HL-60/S4 treated with phorbol 12-myristate 13-acetate at 8.2 ng/mL for 4 days and 3 days (cell line): ENCODE results near the gene ATP6V0A1.

Source experiments
- in situ Hi-C: fragments of 300-500 bp; cut with MboI; formaldehyde crosslinking; loops from 2 replicates; pipeline ENCODE4 v1.15.0; 2022; ENCODE audit warnings: low sequenced_read_pairs

ATP6V0A1 gene

DNA sequence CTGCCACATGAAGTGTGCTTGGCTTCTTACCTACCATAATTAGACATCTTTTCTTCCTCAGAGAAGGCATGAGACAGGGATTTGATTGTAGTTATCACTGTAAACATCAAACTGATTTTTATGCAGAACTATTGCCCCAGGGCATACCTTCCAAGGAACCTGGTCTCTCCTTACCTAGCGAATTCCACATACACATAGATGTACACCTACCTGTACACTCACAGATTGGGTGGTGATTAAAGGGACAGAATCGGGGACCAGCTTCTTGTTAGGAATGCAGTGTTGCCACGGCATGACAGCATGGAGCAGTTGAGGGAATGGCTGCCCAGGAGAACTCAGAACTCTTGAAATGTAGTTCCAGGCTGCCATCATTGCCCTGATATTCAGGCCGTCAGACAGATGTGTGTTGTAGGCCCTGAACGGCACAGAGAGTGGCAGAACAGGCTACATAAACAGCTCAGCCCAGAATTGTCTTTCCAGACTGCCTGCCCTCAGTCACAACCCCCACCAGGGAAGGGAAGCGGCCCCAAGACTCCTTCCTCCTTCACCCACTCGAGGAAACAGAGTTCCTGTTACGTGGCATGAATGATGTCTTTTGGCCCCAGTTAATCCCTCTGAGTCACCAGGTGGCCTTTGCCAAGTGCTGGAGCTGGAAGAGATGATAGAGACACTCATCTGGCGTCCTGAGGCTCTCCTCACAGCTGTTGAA lies 59.5 kb downstream of the ATP6V0A1 start:
- in situ Hi-C loops, result no loop called here

DNA sequence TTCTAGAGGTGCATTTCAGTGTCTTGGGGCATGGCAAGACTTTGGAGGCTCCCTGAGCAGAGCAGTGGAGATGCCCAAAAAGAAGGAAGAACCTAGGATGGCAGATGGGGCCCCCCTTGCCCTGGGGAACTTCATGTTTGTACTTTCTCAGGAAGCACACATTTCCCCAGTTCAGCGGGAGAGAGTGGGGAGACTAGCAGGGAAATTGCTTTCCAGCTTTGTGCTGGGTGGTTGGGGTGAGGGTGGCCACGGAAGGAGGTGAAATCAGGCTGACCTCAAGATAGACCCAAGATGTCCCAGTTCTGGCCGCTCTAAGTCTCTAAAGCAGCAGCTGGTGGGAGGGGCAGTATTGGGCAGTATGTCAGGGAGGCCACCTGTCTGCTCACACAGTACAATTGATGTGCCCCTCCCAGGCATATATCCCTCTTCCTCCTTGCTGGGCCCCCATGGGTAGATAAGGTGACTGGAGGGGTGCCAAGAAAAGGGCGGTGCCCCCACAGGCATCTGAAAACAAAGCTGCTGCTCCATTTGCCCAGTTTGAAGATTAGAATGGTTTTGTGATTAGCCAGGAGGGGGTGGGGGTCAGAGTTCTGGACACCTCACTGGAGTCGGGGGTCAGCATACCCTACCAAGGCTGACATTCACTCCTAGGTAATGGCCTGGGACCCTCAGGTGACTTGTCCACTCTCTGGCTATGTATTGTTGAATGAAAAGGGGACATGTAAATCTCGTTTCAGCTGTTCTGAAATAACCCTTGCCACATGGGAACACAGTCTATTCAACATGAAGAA lies 60.3 kb downstream of the ATP6V0A1 start:
- in situ Hi-C loops, result no loop called here

DNA sequence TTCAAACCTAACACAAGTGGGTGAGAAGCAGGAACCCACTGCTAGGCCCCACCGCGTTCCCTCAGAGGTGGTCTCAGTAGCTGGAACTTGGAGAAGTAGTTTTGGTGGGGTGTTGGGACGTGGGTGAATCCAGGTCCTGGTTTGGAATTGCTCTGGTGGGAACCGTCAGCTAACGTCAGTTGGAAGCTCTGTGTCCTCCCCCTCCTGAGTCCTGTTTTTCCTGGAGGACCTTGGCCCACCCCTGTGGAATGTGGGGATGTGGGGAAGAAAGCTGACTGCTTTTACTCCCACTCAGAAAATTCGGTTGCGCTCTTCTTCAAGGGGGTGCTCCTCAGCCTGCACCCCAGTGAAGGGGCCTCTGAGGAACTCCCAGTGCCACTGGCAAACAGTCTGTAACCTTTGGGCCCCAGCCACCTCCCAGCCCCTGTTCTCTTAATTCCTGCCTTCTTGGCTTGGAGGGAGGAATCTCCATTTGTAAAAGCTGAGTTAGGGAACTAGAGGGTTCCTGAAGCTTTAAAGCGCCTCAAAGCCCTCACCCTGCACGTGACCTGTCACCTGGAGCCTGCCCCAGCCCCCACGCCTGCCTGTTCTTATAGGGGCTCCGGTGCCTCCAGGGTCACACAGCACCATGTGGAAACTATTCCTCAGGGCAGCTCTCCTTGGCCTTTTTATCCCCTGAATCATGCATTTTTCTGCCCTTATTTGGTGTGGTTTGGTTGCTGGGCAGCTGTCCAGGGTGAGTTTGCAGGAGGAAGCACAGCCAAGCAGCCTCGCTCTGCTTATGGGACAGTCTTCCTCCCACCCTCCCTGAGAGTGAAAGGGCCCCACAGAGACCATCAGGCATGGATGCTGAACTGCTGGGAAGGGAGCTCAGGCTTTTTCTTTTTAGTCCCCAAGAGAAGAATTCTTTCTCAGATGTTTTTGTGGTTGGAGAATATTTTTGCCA lies 61.1 kb downstream of the ATP6V0A1 start:
- in situ Hi-C loops, result no loop called here

DNA sequence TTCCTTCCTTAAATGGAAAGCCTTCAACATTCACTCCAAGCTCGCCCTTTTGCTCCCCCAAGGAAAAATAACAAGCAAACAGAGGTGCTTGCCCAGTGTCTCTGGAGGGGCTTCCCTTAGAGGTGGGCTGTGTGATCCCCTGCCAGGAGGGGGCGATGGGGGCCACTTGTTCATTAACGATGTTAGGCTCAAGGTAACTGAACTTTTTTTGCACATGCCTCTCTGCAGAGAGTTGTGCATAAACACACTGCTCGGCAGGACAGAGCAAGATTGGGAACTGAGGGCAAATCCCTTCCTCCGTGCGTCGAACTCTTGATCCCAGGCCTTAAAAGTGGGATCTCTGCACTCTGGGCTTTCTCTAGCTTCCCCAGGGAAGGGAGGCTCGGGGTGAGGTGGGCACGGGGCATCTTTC lies 61.9 kb downstream of the ATP6V0A1 start:
- in situ Hi-C loops, result no loop called here

DNA sequence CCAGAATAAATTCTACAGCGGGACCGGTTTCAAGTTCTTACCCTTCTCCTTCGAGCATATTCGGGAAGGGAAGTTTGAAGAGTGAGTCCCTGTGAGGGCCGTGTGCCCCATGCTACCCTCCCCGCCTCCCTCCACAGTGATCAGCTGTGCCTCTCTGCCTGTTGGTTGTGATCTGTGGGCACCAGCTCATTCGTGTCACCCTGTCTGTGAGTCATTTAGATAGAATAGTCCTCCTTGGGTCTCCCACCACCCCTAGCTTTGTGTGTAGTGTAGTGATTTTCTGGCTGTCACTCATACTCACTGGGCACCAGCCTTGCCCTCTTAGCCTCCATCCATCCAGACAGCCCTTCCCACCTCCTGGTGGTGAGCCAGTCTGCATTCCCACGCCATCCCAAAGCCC lies 62.4 kb downstream of the ATP6V0A1 start:
- in situ Hi-C loops, result no loop called here

DNA sequence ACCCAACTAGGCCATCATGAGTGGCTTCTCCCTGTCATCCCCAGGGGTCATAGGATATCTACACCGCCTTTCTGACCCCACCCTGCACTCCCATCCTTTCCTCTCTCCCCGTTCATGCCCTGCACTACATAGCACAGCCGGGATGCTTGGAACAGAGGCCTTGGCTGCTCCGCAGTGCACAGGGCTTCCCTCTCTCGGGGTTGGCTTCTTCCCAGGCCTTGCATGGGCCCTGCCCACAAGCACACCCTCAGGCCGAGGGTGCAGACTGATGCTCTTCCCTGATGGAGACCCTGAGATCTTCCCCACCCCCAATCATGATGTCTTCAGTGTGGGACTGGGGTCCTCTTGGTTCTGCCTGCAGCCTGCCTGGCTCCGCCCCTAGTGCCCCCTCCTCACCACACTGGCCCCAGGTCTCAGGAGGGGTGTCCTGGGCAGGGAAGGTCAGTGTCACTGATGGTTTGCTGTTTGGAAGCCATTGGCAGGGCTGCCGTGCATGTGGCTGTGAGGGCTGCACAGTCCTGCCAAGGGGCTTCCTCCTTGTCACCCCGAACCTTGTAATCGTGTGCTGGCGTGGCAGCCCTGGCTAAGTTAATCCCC lies 63.1 kb downstream of the ATP6V0A1 start:
- in situ Hi-C loops, result no loop called here

DNA sequence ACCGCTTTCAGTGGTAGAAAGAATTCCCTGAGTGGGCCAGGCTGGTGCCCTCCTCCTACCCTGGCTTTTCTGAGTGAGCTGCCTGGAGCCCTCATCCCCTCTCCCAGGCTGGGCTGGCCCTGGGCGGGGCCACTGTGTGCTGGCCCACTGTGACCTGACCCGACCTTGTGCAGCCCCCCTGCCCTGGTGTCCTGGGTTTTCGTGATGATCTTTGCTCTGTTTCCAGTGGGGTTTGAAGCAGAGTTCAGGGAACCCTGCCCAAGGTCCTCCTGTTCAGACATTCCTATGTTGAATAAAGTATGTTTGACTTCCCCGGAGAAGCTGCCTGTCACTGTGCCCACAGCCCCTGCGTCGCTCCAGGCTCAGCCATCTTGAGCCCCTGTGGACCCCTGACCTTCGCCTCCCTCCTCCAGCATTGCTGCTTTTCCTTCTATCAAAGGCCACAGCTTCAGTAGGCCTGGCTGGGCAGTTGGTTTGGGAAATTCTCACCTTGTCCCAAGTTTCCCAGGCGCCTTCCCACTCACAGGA lies 63.6 kb downstream of the ATP6V0A1 start:
- in situ Hi-C loops, result no loop called here

DNA sequence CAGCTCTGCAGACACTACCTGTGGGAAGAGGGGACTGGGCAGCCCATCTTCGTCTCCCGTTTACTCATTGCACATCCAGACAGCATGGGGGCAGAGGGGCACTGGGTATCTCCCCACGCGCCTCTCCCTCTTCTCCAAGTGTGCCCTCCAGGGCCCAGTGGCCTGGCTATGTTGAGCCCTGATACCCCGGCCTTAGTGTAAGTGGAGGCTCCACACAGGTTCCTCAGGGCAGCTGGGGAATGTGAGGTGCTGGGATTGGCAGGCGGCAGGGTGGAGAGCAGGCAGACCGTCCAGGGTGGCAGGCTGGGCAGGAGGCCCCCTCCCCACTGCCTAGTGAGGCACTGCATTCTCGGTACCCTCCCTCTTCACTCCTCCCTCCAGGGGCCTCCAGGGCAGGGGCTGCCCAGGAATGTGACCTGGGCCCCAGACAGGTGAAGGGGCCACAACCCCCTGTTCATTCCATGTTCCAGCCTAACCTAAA lies 64.2 kb downstream of the ATP6V0A1 start:
- in situ Hi-C loops, result no loop called here

DNA sequence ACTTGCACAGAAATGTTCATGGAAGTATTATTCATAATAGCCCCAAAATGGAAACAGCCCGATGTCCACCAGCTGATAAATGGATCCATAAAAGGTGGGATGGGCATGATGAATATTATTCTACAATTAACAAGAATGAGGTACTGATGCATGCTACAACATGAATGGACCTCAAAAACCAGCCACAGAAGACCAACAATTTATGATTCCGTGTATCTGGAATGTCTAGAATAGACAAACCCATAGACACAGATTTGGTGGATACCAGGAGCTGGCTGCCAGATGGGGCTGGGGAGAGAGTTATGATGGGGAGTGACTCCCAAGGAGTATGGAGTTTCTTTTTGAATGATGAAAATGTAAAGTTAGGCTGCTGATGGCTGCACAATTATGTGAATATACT lies 66.5 kb downstream of the ATP6V0A1 start:
- in situ Hi-C loops, result no loop called here

DNA sequence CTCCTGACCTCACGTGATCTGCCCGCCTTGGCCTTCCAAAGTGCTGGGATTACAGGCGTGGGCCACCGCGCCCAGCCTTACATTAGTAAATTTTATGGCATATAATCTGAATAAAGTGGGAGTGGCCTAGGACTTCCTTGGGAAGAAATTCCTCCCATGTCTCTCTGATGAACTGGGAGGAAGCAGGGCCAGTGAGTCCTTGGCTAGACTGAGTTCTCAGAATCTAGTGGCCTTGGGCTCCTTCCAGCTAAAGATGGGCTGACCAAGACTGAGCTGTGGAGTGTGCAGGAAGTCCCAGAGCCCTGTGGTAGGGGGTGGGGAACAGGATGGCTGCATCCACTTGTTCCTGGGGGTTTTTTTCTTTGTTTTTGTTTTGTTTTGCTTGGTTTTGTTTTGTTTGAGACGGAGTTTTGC lies 67.4 kb downstream of the ATP6V0A1 start:
- in situ Hi-C loops, result no loop called here

DNA sequence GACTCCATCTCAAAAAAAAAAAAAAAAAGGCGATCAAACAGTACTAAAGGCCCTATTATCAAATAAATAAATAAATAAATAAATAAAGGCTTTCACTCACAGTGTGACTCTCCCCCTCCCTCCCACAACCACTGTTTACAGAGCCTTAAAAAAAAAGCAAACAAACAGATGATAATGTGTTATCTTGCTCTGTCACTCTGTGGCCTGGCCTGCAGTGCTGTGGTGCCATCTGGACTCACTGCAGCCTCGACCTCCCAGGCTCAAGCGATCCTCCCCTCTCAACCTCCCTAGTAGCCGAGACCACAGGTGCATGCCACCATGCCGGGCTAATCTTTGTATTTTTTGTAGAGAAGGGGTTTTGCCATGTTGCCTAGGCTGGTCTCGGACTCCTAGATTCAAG lies 69.3 kb downstream of the ATP6V0A1 start:
- in situ Hi-C loops, result no loop called here

DNA sequence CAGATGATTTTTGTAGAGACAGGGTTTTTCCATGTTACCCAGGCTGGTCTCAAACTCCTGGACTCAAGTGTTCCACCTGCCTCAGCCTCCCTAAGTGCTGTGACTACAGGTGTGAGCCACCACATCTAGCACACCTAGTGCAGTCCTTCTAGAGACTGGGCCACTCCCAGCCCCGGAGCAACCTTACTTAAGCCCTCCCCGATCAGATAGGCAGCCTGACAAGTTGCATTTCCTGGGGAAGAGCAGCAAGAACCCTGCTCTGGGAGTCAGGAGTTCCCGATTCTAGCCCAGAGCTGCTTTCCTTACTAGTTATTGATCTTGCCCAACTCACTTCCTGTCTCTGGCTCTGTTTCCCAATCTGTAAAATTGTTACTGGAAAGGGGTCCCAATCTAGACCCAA lies 70.4 kb downstream of the ATP6V0A1 start:
- in situ Hi-C loops, result no loop called here

DNA sequence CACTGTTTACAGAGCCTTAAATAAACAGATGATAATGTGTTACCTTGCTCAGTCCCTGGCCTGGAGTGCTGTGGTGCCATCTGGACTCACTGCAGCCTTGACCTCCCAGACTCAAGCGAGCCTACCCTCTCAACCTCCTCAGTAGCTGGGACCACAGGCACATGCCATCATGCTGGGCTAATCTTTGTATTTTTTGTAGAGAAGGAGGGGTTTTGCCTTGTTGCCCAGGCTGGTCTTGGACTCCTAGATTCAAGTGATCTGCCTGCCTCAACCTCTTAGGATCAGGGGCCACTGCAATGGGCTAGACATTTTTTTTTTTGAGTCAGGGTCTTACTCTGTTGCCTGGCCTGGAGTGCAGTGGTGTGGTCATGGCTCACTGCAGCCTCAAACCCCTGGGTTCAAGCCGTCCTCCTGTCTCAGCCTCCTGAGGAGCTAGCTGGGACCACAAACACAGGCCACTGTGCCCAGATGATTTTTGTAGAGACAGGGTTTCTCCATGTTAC lies 72.3 kb downstream of the ATP6V0A1 start:
- in situ Hi-C loops, result no loop called here

DNA sequence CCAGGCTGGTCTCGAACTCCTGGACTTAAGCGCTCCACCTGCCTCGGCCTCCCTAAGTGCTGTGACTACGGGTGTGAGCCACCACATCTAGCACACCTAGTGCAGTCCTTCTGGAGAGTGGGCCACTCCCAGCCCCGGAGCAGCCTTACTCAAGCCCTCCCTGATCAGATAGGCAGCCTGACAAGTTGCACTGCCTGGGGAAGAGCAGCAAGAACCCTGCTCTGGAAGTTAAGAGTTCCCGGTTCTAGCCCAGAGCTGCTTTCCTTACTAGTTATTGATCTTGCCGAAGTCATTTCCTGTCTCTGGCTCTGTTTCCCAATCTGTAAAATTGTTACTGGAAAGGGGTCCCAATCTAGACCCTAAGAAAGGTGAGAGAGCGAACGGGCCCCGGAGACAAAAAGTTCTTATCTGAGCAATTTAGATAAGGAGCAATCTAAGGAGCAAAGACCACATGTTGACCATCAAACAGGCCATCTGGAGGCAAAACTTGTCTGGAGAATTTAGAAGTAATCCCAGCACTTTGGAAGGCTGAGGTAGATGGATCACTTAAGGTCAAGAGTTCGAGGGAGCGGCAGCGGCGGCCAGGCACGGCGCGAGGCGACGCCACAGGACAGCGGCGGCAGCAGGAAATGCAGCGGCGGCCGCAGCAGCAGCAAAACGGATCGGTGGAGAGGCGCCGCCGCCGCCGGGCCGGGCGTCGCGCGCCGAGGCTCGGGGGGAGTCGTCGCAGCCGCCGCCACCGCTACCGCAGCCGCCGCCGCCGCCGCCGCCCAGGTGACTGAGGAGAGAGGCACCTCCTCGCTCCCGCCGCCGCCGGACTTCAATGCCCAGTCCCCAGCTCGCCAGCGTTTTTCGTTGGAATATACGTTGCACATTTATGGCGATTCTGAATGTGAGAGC lies 73.0 kb downstream of the ATP6V0A1 start:
- in situ Hi-C loops, result no loop called here

DNA sequence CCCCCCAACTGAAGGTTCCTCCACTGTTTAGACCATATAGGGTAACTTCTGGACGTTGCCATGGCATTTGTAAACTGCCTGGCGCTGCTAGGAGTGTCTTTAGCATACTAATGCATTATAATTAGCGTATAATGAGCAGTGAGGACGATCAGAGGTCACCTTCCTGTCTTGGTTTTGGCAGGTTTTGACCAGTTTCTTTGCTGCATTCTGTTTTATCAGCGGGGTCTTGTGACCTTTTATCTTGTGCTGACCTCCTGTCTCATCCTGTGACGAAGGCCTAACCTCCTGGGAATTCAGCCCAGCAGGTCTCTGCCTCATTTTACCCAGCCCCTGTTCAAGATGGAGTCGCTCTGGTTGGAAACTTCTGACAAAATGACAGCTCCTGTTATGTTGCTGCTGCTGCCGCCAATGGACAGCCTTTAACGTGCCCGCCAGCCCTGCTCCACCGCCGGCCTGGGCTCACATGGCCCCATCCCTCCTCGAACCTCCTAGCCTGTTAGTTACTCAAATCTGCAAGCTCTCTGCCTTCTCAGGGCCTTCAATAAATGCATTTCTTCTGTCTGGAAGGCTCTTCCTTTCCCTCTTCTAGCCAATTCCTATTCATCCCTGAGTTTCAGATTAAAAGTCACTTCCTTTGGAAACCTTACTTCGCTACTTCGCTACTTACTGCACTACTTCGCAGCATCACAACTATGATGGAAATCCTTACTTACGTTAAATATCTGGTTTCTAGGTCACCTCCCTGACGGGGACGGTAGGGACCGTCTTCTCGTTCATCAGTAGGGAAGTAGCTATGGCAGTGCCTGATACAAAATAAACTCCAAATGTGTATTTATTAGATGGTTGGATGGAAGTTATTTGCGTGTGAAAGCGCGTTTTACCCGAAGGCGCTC lies 76.7 kb downstream of the ATP6V0A1 start:
- in situ Hi-C loops, result no loop called here

DNA sequence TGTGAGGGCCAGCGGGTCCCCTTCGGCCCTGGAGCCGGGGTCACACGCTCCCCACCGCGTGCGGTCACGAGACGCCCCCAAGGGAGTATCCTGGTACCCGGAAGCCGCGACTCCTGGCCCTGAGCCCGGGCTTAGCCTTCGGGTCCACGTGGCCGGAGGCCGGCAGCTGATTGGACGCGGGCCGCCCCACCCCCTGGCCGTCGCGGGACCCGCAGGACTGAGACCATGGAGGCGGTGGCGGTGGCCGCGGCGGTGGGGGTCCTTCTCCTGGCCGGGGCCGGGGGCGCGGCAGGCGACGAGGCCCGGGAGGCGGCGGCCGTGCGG lies 77.3 kb downstream of the ATP6V0A1 start, which contains the start of gene NAGLU:
TSS of gene NAGLU (plus strand) at position 194 of the 324 bp plus-strand sequence. CDS start at position 226, 32 bp downstream.
- in situ Hi-C loops, result no loop called here

DNA sequence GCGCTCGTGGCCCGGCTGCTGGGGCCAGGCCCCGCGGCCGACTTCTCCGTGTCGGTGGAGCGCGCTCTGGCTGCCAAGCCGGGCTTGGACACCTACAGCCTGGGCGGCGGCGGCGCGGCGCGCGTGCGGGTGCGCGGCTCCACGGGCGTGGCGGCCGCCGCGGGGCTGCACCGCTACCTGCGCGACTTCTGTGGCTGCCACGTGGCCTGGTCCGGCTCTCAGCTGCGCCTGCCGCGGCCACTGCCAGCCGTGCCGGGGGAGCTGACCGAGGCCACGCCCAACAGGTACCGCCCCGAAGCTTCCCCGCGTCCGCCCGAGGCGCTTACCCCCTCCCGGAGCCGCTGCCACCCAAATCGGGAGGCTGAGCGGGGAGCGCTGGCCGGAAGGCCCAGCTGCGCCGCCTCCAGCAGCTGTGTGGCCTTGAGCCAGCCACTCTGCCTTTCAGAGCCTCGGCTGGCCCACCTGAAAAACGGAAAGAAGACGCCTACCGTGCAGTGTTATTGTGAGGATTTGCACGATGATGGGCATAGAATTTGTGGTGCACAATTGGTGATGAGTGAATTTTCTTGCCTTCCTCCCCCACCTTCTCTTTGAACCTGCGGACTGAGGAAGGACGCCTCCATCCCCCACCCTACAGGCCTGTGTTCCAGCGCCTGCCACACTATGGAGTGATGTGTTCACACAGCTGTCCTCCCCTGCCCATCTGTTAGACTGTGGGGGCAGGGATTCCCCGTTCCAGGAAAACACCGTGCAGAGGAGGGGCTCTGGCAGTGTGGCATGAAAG lies 77.9 kb downstream of the ATP6V0A1 start:
- in situ Hi-C loops, result no loop called here
